ENCODE measurements around the gene SMS.

The SMS gene

DNA sequence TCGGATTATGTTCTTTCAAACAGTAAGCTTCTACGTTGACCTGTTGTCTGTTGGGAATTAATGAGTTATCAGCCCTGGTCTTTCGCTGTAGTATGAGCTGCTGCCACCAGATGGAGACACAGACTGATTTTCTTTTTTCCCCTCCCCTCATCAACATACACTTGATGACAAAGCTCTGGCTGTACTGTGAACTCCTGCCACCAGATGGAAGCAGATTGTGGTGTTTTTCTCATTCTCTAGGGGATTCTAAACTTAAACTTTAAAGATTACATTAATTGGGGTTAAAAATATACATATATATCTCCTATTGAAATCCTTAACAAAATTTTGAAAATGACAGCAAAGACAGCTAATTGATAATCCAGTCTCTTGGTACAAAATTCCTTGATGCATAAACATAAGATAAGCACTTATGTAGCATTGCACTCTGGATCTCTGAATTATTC lies 44.8 kb downstream of the SMS start:
- DNase-seq = peak; percentile 73 to 85

DNA sequence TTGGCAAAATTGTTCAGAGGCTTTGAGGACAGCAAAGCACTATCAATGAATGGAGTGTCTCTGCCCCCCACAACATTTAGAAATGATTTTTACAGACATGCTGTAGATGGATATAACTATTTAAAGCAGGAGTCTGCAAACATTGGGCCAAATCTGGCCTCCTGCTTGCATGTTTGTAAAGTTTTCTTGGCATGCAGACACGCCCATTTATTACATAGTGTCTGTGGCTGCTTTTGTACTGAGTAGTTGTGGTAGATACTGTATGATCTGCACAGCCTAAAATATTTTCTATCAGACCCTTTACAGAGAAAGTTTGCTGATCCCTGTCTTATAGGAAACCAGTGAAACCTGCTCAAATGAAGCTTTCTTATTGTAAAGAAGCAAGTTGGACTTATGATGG lies 46.1 kb downstream of the SMS start:
- no peak for DNase-seq

DNA sequence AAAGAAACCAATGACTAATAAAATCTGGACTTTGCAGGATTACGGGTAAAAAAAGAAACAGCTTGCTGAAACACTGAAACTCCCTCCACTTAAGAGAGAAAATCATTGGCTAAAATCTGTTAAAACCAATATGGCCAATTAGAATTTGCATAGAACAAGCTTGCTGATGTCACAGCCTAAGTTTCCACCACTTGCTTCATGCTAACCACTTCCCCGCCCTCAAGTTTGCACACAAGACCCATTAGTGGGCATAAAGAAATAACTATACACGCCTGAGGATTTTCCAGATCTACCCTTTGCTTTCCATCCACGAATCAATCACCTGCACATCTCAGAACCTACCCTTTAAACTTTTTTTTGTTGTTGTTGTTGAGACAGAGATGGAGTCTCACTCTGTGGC lies 48.9 kb downstream of the SMS start:
- DNase-seq = no peak

DNA sequence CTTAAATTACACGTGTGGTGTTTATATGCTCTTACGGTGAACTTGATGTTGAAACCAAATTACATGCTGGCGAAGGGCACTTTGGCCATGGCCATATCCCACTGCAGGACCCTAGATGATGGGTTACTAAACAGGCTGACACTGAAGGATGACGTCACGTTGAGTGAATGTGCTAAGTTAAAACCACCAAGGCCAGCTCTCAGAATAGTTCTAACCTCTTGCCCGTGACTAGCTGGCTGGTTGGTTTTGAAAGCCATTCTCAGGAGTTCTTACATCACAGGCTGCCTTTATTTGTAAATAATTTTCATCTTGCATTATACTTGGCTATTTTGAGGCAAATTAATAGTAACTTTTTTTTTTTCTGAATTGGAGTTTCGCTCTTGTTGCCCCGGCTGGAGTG lies 50.3 kb downstream of the SMS start:
- no peak for DNase-seq

DNA sequence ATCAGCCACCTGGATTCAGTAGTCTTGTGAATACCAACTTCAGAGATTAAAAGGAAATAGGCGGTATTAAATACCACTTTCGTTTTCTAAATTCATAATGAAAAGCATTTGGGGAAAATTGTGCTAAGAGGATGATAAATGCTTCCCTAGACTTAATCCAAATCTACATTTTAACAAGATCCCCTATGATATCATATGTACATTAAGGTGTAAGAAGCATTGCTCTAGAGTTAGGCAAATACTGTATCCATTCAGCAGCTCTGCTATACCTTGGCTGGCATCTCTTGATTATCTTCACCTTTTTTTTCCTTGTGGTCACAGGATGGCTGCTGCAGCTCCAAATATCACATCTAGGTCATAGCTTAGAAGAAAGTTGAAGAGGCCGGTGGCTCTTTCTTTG lies 51.0 kb downstream of the SMS start:
- DNase-seq = no peak

DNA sequence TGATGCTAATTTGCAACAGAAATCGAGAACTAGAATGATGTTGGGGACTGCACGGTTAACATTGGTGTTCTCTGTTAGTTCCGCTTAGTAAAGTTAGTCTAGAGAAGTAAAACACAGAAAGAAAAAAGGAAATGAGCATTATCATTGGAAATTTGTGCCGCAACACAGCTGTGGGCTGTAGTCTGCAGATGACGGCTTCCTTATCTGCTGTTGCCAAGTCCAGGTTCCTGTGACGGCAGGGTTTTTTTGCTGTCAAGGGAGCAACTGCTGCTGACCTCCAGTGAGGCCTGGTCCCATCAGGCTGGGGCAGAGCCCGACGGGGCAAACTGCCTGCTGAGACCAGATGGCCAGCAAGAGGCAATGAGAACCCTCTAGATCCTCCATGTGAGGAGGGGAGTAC lies 52.8 kb downstream of the SMS start:
- DNase-seq = peak; percentile 55 to 63

DNA sequence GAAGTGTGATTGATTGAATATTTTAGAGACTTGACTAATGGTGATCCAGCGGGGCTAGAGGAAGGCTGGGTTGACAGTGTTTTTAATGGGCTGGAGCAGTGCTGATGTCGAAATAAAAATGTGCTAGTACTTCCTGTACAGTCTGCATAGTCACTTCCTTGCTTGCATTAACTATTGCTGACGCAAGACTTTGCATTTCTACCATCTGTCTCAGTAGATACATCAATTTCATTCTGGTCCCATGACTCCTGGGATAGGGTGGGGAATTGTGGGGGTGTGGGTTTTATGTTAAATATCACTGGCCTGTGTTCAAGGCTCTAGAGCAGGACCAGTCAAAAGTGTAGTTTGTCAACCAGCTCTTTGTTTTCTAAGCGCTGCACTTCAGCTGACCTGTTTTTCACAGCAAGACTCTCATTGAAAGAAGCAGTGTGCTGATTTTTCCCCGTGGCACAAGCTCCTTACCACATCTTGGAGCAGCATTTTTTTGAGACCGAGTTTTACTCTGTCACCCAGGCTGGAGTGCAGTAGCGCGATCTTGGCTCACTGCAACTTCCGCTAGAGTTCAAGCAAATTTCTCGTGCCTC lies 56.5 kb downstream of the SMS start:
- peak; percentile 67 to 73 for DNase-seq

DNA sequence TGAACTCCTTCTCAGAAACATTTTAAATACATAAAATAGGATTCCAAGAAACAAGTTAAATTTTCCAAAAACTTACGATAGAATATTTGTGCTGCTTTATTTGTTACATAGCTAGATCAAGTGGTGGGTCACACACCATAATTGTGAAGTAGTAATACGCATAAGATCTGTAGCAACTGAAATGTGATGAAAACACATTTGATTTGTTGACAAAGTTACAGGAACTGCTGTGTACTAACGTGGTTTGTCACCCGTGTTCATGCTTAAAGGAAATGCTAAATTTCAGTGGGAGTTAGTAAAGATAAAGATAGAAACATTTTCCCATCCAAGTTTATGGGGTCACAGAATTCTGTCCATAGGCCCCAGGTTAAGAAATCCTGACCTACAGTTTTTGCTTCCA lies 57.5 kb downstream of the SMS start:
- no peak for DNase-seq

DNA sequence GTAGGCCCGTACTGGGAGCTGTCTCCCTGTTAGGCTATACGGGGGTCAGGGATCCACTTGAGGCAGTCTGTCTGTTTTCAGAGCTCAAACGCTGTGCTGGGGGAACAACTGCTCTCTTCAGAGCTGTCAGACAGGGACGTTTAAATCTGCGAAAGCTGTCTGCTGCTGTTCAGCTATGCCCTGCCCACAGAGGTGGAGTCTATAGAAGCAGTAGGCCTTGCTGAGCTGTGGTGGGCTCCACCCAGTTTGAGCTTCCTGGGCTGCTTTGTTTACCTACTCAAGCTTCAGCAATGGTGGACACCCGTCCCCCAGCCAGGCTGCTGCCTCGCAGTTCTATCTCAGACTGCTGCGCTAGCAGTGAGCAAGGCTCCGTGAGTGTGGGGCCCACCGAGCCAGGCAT lies 64.4 kb downstream of the SMS start:
- DNase-seq = no peak

DNA sequence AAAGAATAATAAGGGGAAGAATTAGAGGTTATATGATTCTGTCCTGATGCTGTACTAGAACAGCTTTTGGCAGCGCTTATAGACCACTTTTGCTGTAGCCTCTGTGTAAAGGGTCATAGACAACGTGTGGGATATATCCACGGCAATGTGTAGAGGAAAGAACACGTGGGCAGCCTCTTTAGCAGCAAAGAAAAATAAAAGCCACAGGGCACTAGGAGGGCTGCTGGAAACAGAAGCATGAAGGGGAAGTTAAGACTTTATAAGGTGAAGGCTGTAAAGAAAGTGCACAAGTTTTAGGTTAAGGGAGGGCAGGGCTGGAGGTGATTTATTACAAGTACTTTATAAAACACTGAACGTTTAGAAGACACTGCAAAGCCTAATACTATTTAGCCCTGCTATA lies 71.5 kb downstream of the SMS start:
- peak; percentile 22 to 27 for DNase-seq

DNA sequence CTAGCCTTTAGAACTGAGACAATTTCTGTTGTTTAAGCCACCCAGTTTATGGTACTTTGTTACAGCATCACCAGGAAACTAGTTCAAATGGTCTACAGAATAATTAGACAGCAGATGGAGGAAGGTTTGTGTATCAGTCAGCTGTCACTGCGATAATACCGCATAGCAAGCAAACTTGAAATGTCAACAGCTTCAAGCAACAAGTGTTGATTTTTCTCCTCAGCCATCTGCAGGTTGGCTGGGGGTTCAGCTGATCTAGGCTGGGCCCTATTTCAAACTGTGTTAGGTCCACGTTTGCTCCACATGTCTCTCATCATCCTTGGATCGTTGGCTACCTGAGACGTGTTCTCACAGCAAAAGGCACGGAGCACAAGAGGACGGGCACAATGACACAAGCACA lies 72.4 kb downstream of the SMS start:
- no peak for DNase-seq

DNA sequence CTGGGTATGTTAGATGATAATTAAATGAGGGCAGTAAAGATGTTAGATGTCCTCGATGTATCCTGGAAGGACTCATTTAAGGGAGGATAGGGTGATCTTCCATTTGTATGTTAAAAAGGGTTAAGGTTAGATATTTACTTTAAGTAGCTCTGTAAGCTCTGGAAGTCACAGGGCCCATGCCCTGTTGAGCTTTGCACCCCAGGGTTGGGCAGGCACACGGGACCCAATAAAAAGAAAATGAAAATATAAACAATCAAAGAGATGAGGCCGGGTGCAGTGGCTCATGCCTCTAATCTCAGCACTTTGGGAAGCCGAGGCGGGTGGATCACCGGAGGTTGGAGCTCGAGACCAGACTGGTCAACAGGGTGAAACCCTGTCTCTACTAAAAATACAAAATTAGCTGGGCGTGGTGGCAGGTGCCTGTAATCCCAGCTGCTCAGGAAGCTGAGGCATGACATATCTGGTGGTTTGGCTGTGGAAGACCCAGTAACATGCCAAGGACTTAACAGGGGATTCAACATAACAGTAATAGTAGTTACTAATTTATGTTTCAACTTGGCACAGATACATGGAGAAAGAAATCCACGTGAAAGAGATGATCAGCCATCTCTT lies 74.7 kb downstream of the SMS start:
- DNase-seq = no peak

DNA sequence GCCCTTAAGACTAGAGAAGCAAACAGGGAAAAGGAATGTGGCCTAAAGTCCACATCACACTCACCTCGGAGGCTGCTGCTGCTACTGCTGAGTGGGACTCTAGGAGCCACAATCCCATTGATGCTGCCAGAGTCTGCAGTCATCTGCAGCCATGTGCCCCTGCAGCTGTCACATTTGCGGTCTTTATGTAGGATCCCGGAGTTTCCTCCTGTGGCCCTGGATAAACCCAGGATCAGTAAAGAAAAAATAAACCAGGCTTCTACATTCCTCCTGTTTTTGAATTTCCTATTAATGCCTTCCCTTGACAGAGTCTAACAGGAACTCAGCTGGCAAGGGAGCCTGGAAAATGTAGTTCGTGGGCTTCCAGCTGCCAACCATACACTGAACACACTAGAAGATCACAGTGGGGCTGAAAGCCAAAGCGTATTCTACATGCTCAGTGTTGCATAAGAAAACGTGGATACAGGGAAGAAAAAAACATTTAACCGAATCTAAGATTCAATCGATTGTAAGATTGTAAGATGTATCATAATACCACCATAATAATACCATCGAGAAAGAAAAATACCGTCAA lies 81.3 kb downstream of the SMS start:
- DNase-seq = no peak

DNA sequence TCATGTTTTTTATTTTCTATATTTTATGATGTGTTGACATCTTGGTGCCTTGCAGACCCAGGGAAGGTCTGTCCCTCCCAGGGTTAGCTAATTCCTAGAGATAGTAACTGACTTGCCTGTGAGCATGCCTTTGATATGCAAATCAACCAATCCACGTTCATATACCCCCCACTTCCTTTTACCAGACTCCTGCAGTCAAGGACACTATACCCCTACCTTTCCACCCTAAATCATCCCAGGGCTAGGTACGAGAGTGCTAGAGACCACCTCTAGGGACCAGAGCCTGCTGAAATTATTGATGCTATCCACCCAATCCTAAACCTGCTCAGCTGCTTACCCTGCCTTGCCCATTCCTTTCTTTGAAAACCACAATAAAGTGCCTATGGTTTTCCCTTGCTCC lies 84.1 kb downstream of the SMS start:
- DNase-seq = no peak

DNA sequence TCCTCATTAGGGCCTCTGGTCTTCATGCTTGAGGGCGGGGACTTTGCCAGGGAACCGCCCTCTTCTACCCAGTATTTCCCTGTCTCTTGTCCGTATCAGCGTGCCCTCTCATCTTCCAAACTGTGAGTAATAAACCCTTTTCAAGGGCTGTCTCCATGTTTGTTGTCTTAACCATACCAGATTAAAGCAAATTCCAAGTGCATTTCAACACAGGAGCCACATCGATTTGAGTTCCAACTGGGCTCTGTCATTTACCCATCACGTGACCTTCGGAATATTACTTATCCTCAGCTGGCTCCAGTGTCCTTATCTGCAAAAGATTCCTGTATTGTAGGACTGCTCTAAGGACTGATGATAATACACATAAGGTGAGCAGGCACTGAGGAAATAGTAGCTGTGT lies 85.2 kb downstream of the SMS start:
- no peak for DNase-seq

DNA sequence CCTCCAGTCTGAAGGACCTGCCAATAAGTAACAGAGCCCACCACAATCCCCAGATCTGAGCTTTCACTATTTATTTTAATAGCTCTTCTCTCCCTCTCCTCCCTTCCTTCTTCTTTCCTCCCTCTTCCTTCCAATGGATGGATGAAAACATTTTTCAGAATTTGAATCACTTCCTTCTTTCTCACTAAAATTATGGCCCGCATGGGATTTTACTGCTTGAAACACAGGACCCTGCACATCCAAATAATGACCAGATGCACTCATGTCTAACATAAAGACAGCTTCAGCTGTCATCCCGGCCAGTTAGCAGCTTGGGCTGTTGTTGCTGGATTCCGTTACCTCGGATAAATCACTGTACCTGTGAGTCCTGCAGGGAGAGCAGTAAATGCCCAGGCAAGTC lies 86.2 kb downstream of the SMS start:
- no peak for DNase-seq

DNA sequence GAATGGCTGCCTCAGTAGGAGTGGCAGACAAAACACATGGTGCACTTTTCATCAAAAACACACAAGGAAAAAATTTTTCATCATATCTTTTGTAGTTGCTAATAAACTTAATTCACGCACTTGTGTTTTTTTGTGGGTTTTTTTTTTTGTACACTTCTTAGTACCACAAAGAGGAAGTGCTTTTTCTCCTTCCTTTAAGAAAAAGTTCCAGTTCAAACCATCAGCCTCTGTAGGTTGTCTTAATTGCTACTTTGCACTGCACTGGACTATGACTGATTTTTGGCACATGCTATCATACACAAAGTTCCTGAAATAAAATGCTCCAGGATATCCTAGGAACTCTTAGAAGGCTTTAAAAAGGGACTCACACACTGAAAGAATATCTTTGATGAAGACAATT lies 91.6 kb downstream of the SMS start, which contains the start of gene PHEX:
Gene PHEX (plus strand): TSS at position 242 of the 400 bp plus-strand sequence. CDS start 681 bp downstream, outside the sequence.
- DNase-seq = peak; percentile 3 to 6

DNA sequence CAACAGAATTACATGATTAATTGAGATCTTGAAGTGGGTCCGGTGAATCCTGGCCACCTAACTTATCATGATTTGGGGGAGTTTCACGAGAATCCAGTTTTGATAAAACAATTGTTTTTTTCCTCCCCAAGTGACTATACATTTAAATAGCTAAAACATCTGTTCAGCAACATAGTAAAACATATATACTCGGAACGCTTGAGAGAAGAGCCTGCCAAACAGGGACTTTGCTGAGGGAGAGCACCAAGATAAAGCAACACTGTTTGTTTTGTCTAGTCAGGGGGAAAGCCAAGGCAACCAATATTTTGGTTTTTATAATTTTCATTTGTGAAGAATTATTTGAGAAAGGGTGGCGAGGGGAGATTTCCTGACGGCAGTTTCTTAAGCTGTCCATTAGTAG lies 92.0 kb downstream of the SMS start:
- no peak for DNase-seq

DNA sequence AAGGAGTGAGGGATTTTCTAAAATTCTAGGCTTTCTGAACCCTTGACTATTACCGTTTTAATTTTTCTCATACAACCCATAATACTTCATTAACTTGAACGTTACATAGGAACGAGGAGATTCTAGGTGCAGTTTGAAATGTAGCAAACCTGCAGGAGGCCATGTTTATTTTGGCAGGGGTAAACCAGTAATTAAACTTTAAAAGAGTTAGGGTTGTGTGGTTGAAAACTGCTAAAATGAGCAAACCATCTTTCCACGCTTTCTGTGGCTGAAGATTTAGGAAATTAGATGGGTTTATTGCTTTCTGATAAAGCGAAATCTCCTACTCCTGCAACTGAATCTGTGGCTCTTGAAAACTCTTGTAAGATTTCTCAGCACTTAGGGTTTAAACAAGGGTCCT lies 93.3 kb downstream of the SMS start:
- no peak for DNase-seq

DNA sequence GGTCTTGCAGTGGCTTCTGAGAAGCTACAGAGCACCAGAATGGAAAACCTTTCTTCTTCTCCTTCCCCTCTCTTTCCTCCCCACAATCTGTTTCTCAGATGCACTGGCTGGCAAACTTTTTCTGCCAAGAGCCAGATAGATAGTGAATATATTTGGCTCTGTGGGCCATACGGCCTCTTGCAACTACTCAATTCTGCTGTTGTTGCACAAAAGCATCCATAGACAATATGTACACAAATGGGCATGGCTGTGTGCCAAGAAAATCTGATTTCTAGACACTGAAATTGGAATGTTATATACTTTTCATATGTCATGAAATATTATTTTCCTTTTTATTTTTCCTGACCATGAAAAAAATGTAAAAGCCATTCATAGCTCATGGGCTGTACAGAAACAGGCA lies 94.7 kb downstream of the SMS start:
- no peak for DNase-seq

DNA sequence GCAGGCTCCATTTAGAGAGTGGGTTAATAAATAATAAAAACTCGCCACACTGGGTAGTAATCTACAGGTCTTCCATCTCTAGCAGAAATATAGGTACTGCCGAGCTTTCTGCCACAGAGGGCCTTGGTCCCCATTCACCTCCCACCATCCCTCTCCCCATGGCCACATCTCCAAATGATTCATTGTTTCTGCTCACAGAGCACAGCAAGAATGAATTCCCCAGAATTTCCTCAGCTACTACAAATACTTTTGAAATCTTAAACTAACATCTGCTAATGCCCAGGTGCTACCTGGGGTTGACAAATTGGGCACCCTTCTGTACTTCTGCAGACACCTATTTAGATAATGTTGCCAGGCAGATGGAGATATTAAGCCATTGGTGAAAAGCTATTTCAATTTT lies 96.7 kb downstream of the SMS start:
- DNase-seq = no peak

DNA sequence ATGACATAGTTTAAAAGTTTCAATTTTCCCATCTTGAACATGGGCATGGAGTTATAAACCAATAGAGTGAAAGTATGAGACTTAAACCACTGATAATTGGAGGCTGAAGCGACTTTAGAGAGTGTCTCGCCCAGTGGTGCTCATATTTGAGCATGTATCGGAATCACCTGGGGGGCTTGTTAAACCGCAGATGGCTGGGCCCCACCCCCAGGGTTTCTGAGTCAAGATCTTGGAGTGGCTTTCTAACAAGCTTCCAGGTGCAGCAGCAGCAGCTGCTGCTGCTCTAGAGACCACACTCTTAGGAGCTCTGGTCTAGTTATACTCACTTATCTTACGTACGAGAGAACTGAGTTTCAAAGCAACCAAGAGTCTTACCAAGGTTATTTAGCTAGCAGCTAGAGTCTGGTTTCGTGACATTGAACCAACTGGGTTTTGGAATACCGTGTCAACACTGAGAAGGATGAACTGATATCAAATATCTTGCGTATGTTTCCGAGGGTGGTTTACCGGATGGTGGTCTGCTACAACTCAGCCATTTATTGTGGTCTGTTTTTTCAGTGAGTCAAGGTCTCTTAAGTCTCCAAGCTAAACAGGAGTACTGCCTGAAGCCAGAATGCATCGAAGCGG lies 97.5 kb downstream of the SMS start:
- DNase-seq = no peak

DNA sequence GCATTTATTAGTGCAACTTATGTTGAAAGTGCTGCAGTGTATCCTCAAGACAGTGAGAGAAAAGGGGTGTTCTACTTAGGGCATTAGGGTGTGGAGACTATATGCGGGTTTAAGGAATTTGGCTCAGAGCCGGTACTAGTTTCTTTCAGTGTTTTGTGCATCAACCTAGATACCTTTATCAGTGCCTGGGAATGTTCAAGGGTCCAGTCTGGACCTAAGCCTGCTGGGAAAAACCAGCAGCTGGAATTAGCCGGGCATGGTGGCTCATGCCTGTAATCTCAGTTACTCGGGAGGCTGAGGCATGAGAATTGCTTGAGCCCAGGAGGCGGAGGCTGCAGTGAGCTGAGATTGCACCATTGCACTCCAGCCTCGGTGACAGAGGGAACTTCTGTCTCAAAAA lies 99.0 kb downstream of the SMS start:
- no peak for DNase-seq

DNA sequence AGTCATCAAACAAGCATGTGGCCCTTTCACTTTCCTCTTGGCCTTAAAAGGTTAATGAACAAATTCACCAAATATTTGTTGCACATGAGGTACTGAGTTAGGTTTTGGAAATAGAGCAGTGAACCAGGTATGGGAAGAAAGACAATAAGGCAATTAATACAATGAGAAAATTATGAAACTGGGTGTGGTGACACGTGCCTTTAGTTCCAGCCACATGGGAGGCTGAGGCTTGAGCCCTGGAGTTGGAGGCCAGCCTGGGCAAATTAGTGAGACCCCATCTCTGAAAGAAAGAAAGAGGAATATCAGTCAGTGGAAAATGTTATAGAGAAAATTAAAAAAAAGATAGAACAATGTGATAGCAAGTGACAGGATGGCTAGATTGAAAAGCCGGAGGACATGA lies 99.7 kb downstream of the SMS start:
- no peak for DNase-seq
